Neutrophil (primary cell): ENCODE measurements around the gene GMNN.
A peak's percentile ranks its signal among the peaks of the same experiment; 100 is the strongest.

Experiments
- H3K27ac ChIP-seq: fragments of 200-600 bp; sonication (generic); 2 replicates; pipeline ENCODE4 v1.5.1; 2016; ENCODE audit warnings: mild to moderate bottlenecking, moderate library complexity
- H3K27me3 ChIP-seq: fragments of 200-600 bp; sonication (generic); 2 replicates; pipeline ENCODE4 v1.6.0; 2016; ENCODE audit warnings: mild to moderate bottlenecking
- H3K36me3 ChIP-seq: fragments of 200-600 bp; sonication (generic); 2 replicates; pipeline ENCODE4 v1.5.1; 2017
- H3K4me1 ChIP-seq, 2 experiments: fragments of 200-600 bp in 1 of 2; sonication (generic) in 1 of 2; 1 replicate in 1 of 2; 2 replicates in 1 of 2; pipeline versions ENCODE4 v1.5.1 to v1.6.1; 2013 to 2016; ENCODE audit warnings: low read depth in 1 of 2, low read length in 1 of 2, mild to moderate bottlenecking in 1 of 2, moderate library complexity in 1 of 2; ENCODE audit not compliant: control insufficient read depth in 1 of 2, insufficient read depth in 1 of 2
- H3K4me3 ChIP-seq, 2 experiments: fragments of 200-600 bp in 1 of 2; sonication (generic) in 1 of 2; 1 replicate in 1 of 2; 2 replicates in 1 of 2; pipeline ENCODE4 v1.5.1; 2013 to 2016; ENCODE audit warnings: low read depth in 1 of 2, low read length in 1 of 2, mild to moderate bottlenecking in 1 of 2, moderate library complexity in 1 of 2
- H3K9me3 ChIP-seq: fragments of 200-600 bp; sonication (generic); 2 replicates; pipeline ENCODE4 v1.5.1; 2016
- CTCF ChIP-seq: fragments of 200-600 bp; sonication (generic); IDR thresholded peaks from 2 replicates; pipeline ENCODE4 v1.5.1; 2016; ENCODE audit warnings: antibody characterized with exemption

The GMNN gene

GRCh38 chr6:24796616-24797290, 22.0 kb downstream of the GMNN start:
- no peak overlapping the region for H3K27ac ChIP-seq
- no peaks in the 10 kb centered on the region for H3K27me3 ChIP-seq
- H3K36me3 ChIP-seq = peaks cover 24% of the 10 kb centered on the region
- H3K9me3 ChIP-seq = no peaks in the 10 kb centered on the region
- no peak for TF ChIP-seq CTCF
- no peak overlapping the region for H3K4me3 ChIP-seq
- H3K4me1 ChIP-seq = no peaks in the 10 kb centered on the region

GRCh38 chr6:24797596-24798216, 23.0 kb downstream of the GMNN start:
- H3K27me3 ChIP-seq = no peaks in the 10 kb centered on the region
- no peak overlapping the region for H3K4me3 ChIP-seq
- TF ChIP-seq CTCF = no peak
- H3K36me3 ChIP-seq = peaks cover 33% of the 10 kb centered on the region
- H3K9me3 ChIP-seq = no peaks in the 10 kb centered on the region
- H3K4me1 ChIP-seq = no peaks in the 10 kb centered on the region
- H3K27ac ChIP-seq = no peak overlapping the region

- H3K4me3 ChIP-seq = no peak within 1 kb of the TSS
- H3K4me1 ChIP-seq = no peaks in the 10 kb centered on the region
- no peak for TF ChIP-seq CTCF
- no peaks in the 10 kb centered on the region for H3K27me3 ChIP-seq
- no peak within 1 kb of the TSS for H3K27ac ChIP-seq
- H3K36me3 ChIP-seq = peaks cover 46% of the 10 kb centered on the region
- H3K9me3 ChIP-seq = no peaks in the 10 kb centered on the region
Measured at GRCh38 chr6:24798740-24799540, 24.2 kb downstream of the GMNN start, which contains the start of gene ARMH2. Gene ARMH2, minus strand, starts transcription at chr6:24798917. Its CDS starts 60 bp downstream, at chr6:24798857.

- H3K4me3 ChIP-seq = no peak overlapping the region
- H3K36me3 ChIP-seq = peaks cover 52% of the 10 kb centered on the region
- no peak for TF ChIP-seq CTCF
Measured at GRCh38 chr6:24799541-24799915, 24.8 kb downstream of the GMNN start.

GRCh38 chr6:24802271-24803059, 27.7 kb downstream of the GMNN start:
- Histone ChIP-seq H3K27ac (peak overlapping the region; percentile 32), H3K9me3 (no peaks in the 10 kb centered on the region), H3K4me1 (no peaks in the 10 kb centered on the region), H3K36me3 (peaks cover 81% of the 10 kb centered on the region), H3K27me3 (no peaks in the 10 kb centered on the region), H3K4me3 (no peak overlapping the region)
- no peak for TF ChIP-seq CTCF

More at GRCh38 chr6:24799541-24799915, 24.8 kb downstream of the GMNN start:
- H3K9me3 ChIP-seq = no peaks in the 10 kb centered on the region
- no peaks in the 10 kb centered on the region for H3K27me3 ChIP-seq
- no peak overlapping the region for H3K27ac ChIP-seq
- no peaks in the 10 kb centered on the region for H3K4me1 ChIP-seq
